H1 (cell line): ENCODE results near the gene UBE2E1. TPM values are rescaled to one million over a fixed set of nuclear protein-coding genes. Genes with fewer than 3 reads are reported as not detected.

ENCODE experiments used
- CTCF ChIA-PET: fragments of 300-600 bp; sonication (Branson Sonifier 250); formaldehyde crosslinking; loops from one replicate; lab custom pipeline; 2021; ENCODE audit not compliant: partially characterized antibody; lab: Charles Lee
- POLR2A ChIA-PET: fragments of 300-600 bp; sonication (Branson Sonifier 250); formaldehyde crosslinking; loops from one replicate; lab custom pipeline; 2021; ENCODE audit warnings: inconsistent platforms; ENCODE audit not compliant: partially characterized antibody; lab: Charles Lee
- DNase-seq, 2 experiments: peaks; one replicate each; pipeline versions ENCODE4 v3.0.0 to v3.0.0-alpha.2; 2010 to 2022; ENCODE audit warnings: low spot score in 2 of 2, low read depth in 1 of 2, mixed read lengths in 1 of 2
- FAIRE-seq: peaks from 2 replicates; lab custom pipeline; 2011; peaks lifted over from hg19 to GRCh38; lab: Jason Lieb, UNC
- H2AFZ ChIP-seq: 2 replicates; pipeline ENCODE4 v1.8.1; 2012; ENCODE audit warnings: low read length, inconsistent platforms
- H2AK5ac ChIP-seq: 2 replicates; pipeline ENCODE4 v1.6.1; 2013; ENCODE audit warnings: low read depth, low read length
- H2BK120ac ChIP-seq: replicated peaks from 2 replicates; pipeline ENCODE3; 2013; ENCODE audit warnings: low read depth, low read length, inconsistent platforms
- H2BK12ac ChIP-seq: 2 replicates; pipeline ENCODE4 v1.6.1; 2013; ENCODE audit warnings: low read depth, low read length
- H2BK15ac ChIP-seq: 2 replicates; pipeline ENCODE4 v1.6.1; 2013; ENCODE audit warnings: low read length
- H2BK20ac ChIP-seq: 2 replicates; pipeline ENCODE4 v1.6.1; 2013; ENCODE audit warnings: low read length
- H2BK5ac ChIP-seq: 2 replicates; pipeline ENCODE4 v1.6.1; 2013; ENCODE audit warnings: low read depth, low read length
- H3K14ac ChIP-seq: 2 replicates; pipeline ENCODE4 v1.6.1; 2013; ENCODE audit warnings: inconsistent platforms; ENCODE audit not compliant: insufficient read length
- H3K18ac ChIP-seq: 2 replicates; pipeline ENCODE4 v1.6.1; 2013; ENCODE audit warnings: low read length; ENCODE audit errors: extremely low read depth
- H3K23ac ChIP-seq: 2 replicates; pipeline ENCODE4 v1.6.1; 2013; ENCODE audit warnings: inconsistent platforms; ENCODE audit not compliant: insufficient read length
- H3K23me2 ChIP-seq: 2 replicates; pipeline ENCODE4 v1.6.1; 2013; ENCODE audit warnings: low read depth, low read length
- H3K27ac ChIP-seq: 2 replicates; pipeline ENCODE4 v1.6.1; 2011; ENCODE audit warnings: low read depth, low read length, inconsistent platforms
- H3K27me3 ChIP-seq, 4 experiments: replicated peaks in 1 of 4; 1 replicate in 1 of 4; 2 replicates in 3 of 4; pipeline versions ENCODE4 v1.6.1 to v1.8.1; 2011 to 2013; ENCODE audit warnings: low read length in 3 of 4, mild to moderate bottlenecking in 3 of 4, inconsistent platforms in 2 of 4, mixed read lengths in 2 of 4, moderate library complexity in 1 of 4; ENCODE audit not compliant: control insufficient read depth in 3 of 4, insufficient read depth in 3 of 4; ENCODE audit errors: extremely low read depth in 1 of 4
- H3K36me3 ChIP-seq, 4 experiments: 2 replicates each; pipeline versions ENCODE4 v1.6.1 to v1.8.1; 2011 to 2013; ENCODE audit warnings: mild to moderate bottlenecking in 4 of 4, low read length in 3 of 4, moderate library complexity in 2 of 4, control low read depth in 1 of 4, inconsistent platforms in 1 of 4; ENCODE audit not compliant: insufficient read depth in 4 of 4, control insufficient read depth in 2 of 4
- H3K4ac ChIP-seq: replicated peaks from 2 replicates; pipeline ENCODE3; 2013; ENCODE audit warnings: low read length, low read depth, mixed read lengths, inconsistent platforms; ENCODE audit not compliant: insufficient read length
- H3K4me1 ChIP-seq, 4 experiments: replicated peaks in 1 of 4; 1 replicate in 1 of 4; 2 replicates in 3 of 4; pipeline versions ENCODE4 v1.6.1 to v1.8.1; 2011 to 2013; ENCODE audit warnings: low read length in 3 of 4, inconsistent platforms in 2 of 4, mixed read lengths in 1 of 4; ENCODE audit not compliant: insufficient read depth in 4 of 4, control insufficient read depth in 3 of 4
- H3K4me2 ChIP-seq, 2 experiments: 2 replicates each; pipeline versions ENCODE4 v1.6.1 to v1.8.1; 2011 to 2013; ENCODE audit warnings: low read depth in 2 of 2, low read length in 2 of 2, control low read depth in 1 of 2, inconsistent platforms in 1 of 2, mild to moderate bottlenecking in 1 of 2; ENCODE audit not compliant: insufficient read depth in 1 of 2
- H3K4me3 ChIP-seq, 4 experiments: fragments of 200-600, 300-600 bp in 1 of 4; sonication (generic), shearing (Covaris generic), sonication (Bioruptor Twin) in 1 of 4; 2 replicates each; pipeline versions ENCODE4 v1.5.1 to v1.8.1; 2011 to 2016; ENCODE audit warnings: low read length in 4 of 4, low read depth in 3 of 4, control low read depth in 2 of 4, inconsistent platforms in 2 of 4, mild to moderate bottlenecking in 2 of 4, mixed read lengths in 1 of 4, moderate library complexity in 1 of 4; ENCODE audit not compliant: insufficient read depth in 2 of 4; ENCODE audit errors: extremely low read depth in 1 of 4
- H3K56ac ChIP-seq: replicated peaks from 2 replicates; pipeline ENCODE3; 2013; ENCODE audit warnings: low read depth, mild to moderate bottlenecking, mixed read lengths, low read length, inconsistent platforms; ENCODE audit not compliant: insufficient read length
- H3K79me1 ChIP-seq: 2 replicates; pipeline ENCODE4 v1.6.1; 2013; ENCODE audit warnings: low read depth, low read length, control low read depth
- H3K79me2 ChIP-seq, 2 experiments: 2 replicates each; pipeline versions ENCODE4 v1.6.1 to v1.8.1; 2012 to 2013; ENCODE audit warnings: low read length in 2 of 2, mild to moderate bottlenecking in 2 of 2, inconsistent platforms in 1 of 2; ENCODE audit not compliant: insufficient read depth in 2 of 2, control insufficient read depth in 1 of 2
- H3K9ac ChIP-seq, 4 experiments: replicated peaks in 1 of 4; 1 replicate in 1 of 4; 2 replicates in 3 of 4; pipeline versions ENCODE4 v1.6.1 to v1.8.1; 2011 to 2013; ENCODE audit warnings: low read depth in 3 of 4, low read length in 3 of 4, control low read depth in 2 of 4, mild to moderate bottlenecking in 2 of 4, moderate library complexity in 2 of 4, inconsistent platforms in 1 of 4; ENCODE audit errors: extremely low read depth in 1 of 4
- H3K9me3 ChIP-seq, 2 experiments: 2 replicates each; pipeline versions ENCODE4 v1.6.1 to v1.8.1; 2012 to 2013; ENCODE audit warnings: mild to moderate bottlenecking in 2 of 2, moderate library complexity in 2 of 2, control low read depth in 1 of 2, inconsistent platforms in 1 of 2, low read depth in 1 of 2, low read length in 1 of 2, mixed read lengths in 1 of 2; ENCODE audit not compliant: insufficient read depth in 2 of 2
- H4K20me1 ChIP-seq, 2 experiments: replicated peaks in 1 of 2; 2 replicates each; pipeline versions ENCODE3 to v1.8.1; 2011 to 2013; ENCODE audit warnings: inconsistent platforms in 2 of 2, low read length in 2 of 2, mild to moderate bottlenecking in 1 of 2; ENCODE audit not compliant: insufficient read depth in 2 of 2, control insufficient read depth in 1 of 2
- H4K5ac ChIP-seq: 2 replicates; pipeline ENCODE4 v1.6.1; 2013; ENCODE audit warnings: low read length, low read depth, mixed read lengths, inconsistent platforms; ENCODE audit not compliant: insufficient read length
- H4K8ac ChIP-seq: 2 replicates; pipeline ENCODE4 v1.8.0; 2013; ENCODE audit warnings: mild to moderate bottlenecking, moderate library complexity, low read length, inconsistent platforms; ENCODE audit not compliant: insufficient read depth; ENCODE audit errors: extremely low read depth
- H4K91ac ChIP-seq: replicated peaks from 2 replicates; pipeline ENCODE3; 2013; ENCODE audit warnings: low read length, mixed read lengths, inconsistent platforms; ENCODE audit not compliant: insufficient read length
- CHD1 ChIP-seq: IDR thresholded peaks from 2 replicates; pipeline ENCODE4 v1.6.1; 2012; ENCODE audit warnings: low read depth, low read length, improper control_type of control experiment
- KDM1A ChIP-seq: fragments of 200-600, 300-600 bp; sonication (generic); IDR thresholded peaks from 2 replicates; pipeline ENCODE4 v1.7.1; 2016; ENCODE audit warnings: mild to moderate bottlenecking, low read length, borderline replicate concordance
- NANOG ChIP-seq: IDR thresholded peaks from 2 replicates; pipeline ENCODE4 v1.6.1; 2011; ENCODE audit warnings: low read length, low read depth, mild to moderate bottlenecking, inconsistent platforms; ENCODE audit not compliant: insufficient read depth, poor library complexity, severe bottlenecking
- SAP30 ChIP-seq: fragments of 300-600 bp; sonication (generic); IDR thresholded peaks from 2 replicates; pipeline ENCODE4 v1.7.1; 2012; ENCODE audit warnings: low read length, moderate library complexity, mild to moderate bottlenecking, inconsistent platforms; ENCODE audit not compliant: insufficient read depth, insufficient replicate concordance
- WGBS, 2 experiments: shearing (Covaris generic) in 1 of 2; methylation state at CpG; one replicate each; pipeline versions ENCODE4 v1.1.6 to v1.1.7; 2013 to 2015; ENCODE audit warnings: low lambda C conversion rate in 2 of 2, mixed read lengths in 2 of 2, inconsistent platforms in 1 of 2, low coverage in 1 of 2, missing lambda C conversion rate in 1 of 2; ENCODE audit not compliant: insufficient replicate concordance in 2 of 2, insufficient coverage in 1 of 2, insufficient read length in 1 of 2; ENCODE audit errors: extremely low coverage in 1 of 2, missing lambda C conversion rate in 1 of 2; 5-methylcytosine and 5-hydroxymethylcytosine counted together
- polyA plus RNA-seq, 7 experiments: library from polyadenylated mRNA; depleted of rRNA in 3 of 7; stranded (reverse) in 5 of 7; unstranded in 2 of 7; fragments of >200 nt in 5 of 7; fragments of 200-250 nt in 2 of 7; gene quantifications; 1 replicate in 5 of 7; 2 replicates in 1 of 7; 4 replicates in 1 of 7; pipeline versions ENCODE4 v1.2.1 to v1.2.3, GENCODE V29; 2011 to 2013; ENCODE audit warnings: missing spikeins in 2 of 7, mixed read lengths in 2 of 7
- total RNA-seq: library from RNA; stranded (reverse); fragmentation: NEBNext Ultra II Directional; extraction: Animal tissue kit (Norgen Biotek cat#: 25700); gene quantifications from 2 replicates; pipeline ENCODE4 v1.2.1, GENCODE V29; 2021
- TF ChIP-seq, protein P1 (sequence below): IDR thresholded peaks from 2 replicates; pipeline ENCODE4 v1.6.1; 2012; ENCODE audit warnings: inconsistent platforms

Gene UBE2E1
- total and polyA plus RNA-seq, 2 of the 8 experiments (the other 6 are each of a cell fraction or from before 2014, with no cell fraction given), result 109 to 141 TPM

DNA sequence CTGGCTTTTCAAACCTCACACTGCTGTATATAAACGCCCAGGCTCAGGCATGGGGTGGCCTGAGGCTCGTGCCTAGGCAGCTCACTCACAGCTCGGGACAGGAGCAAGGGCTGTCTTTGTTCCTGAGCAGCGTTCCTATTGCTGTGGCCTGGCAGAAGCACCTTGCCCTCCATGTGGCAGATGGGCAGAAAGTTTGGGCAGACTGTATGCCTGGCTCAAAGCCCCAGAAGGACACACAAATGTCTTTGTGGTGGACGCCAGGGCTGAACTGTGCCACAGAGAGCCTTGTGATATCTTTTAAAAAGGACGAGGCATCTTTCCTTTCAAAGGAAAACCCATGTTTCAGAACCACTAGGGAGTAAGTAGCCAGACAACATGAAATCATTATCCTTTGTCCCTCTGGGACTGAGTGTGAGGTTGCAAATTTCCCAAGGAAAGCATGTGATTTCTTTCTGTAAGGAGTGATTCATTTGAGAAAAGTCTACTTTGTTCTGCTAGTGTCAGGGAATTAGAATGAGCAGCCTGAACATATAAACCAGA lies 29.3 kb upstream of the UBE2E1 start:
- WGBS, 2 experiments, result 84% methylated on average over 6 of the region's 6 CpGs; no CpG with 5 or more reads in 1 of the 2 experiments
- Histone ChIP-seq H2BK120ac (no peak overlapping the region), H3K79me1 (no peaks in the 10 kb centered on the region), H2BK20ac (no peak overlapping the region), H3K23ac (no peak overlapping the region), H3K27me3 (no peaks in the 10 kb centered on the region), H3K4ac (no peak overlapping the region), H2BK5ac (no peak overlapping the region), H3K4me1 (no peaks in the 10 kb centered on the region), H4K5ac (no peak overlapping the region), H3K4me2 (no peak overlapping the region), H3K27ac (no peak overlapping the region), H3K56ac (no peak overlapping the region), H2BK12ac (no peak overlapping the region), H2AFZ (peak overlapping the region; percentile 18), H2BK15ac (no peak overlapping the region), H4K91ac (no peak overlapping the region), H3K23me2 (no peaks in the 10 kb centered on the region), H4K20me1 (no peaks in the 10 kb centered on the region)
- FAIRE-seq (no peak), DNase-seq (no peak)
- ChIA-PET CTCF (interaction anchor here (0.6 to 1.4 kb wide), 2 partner anchors 15 to 71 kb away, joined by 3 read pairs; no protein-coding TSS in a partner anchor), POLR2A (interaction anchor here (0.6 to 1.3 kb wide), 3 partner anchors 12 to 89 kb away, joined by 3 to 4 read pairs (median 4); no protein-coding TSS in a partner anchor)
- no peak for TF ChIP-seq CHD1
- TF ChIP-seq, protein P1, sequence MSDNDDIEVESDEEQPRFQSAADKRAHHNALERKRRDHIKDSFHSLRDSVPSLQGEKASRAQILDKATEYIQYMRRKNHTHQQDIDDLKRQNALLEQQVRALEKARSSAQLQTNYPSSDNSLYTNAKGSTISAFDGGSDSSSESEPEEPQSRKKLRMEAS, result no peak
- TF ChIP-seq SAP30, result no peak
- TF ChIP-seq KDM1A, result no peak
- no peak for TF ChIP-seq NANOG
- TF ChIP-seq, all 59 proteins: peak for 0
- Histone ChIP-seq H3K4me3 (no peak overlapping the region), H3K79me2 (no peaks in the 10 kb centered on the region), H3K18ac (no peak overlapping the region), H3K9ac (no peak overlapping the region), H2AK5ac (no peak overlapping the region), H3K9me3 (no peaks in the 10 kb centered on the region), H3K14ac (no peak overlapping the region), H3K36me3 (no peaks in the 10 kb centered on the region), H4K8ac (peak overlapping the region; percentile 73; the same call in 1 of the 2 replicates)
